Karpas-422 (cell line): ENCODE data around the gene DAB1. TPM values are rescaled to one million over a fixed set of nuclear protein-coding genes. Genes with fewer than 3 reads are reported as not detected.

Experiments
- DNase-seq: peaks from one replicate; pipeline ENCODE4 v3.0.0-alpha.2; 2015
- H2AFZ ChIP-seq: fragments of 200-600 bp; sonication (generic); 2 replicates; pipeline ENCODE4 v1.6.1; 2014; ENCODE audit warnings: antibody characterized with exemption, low read length, mixed read lengths
- H3K27ac ChIP-seq: fragments of 200-600 bp; sonication (generic); 2 replicates; pipeline ENCODE4 v1.5.1; 2014; ENCODE audit warnings: mild to moderate bottlenecking, low read length, moderate library complexity
- H3K27me3 ChIP-seq: fragments of 200-600 bp; sonication (generic); 2 replicates; pipeline ENCODE4 v1.6.1; 2014; ENCODE audit warnings: low read length, mixed read lengths
- H3K36me3 ChIP-seq: fragments of 200-600 bp; sonication (generic); 2 replicates; pipeline ENCODE4 v1.6.1; 2014; ENCODE audit warnings: low read length, mixed read lengths; ENCODE audit not compliant: insufficient read depth
- H3K4me1 ChIP-seq: fragments of 200-600 bp; sonication (generic); 2 replicates; pipeline ENCODE4 v1.6.1; 2014; ENCODE audit warnings: mild to moderate bottlenecking, low read length, mixed read lengths
- H3K4me2 ChIP-seq: fragments of 200-600 bp; sonication (generic); 2 replicates; pipeline ENCODE4 v1.6.1; 2014; ENCODE audit warnings: low read length, low read depth, mild to moderate bottlenecking; ENCODE audit not compliant: poor library complexity, severe bottlenecking
- H3K4me3 ChIP-seq: fragments of 200-600 bp; sonication (generic); 2 replicates; pipeline ENCODE4 v1.5.1; 2014; ENCODE audit warnings: mild to moderate bottlenecking, antibody characterized with exemption, low read length, mixed read lengths
- H3K79me2 ChIP-seq: fragments of 200-600 bp; sonication (generic); 2 replicates; pipeline ENCODE4 v1.6.1; 2014; ENCODE audit warnings: mild to moderate bottlenecking, low read length, mixed read lengths
- H3K9ac ChIP-seq: fragments of 200-600 bp; sonication (generic); 2 replicates; pipeline ENCODE4 v1.6.0; 2014; ENCODE audit warnings: low read length
- H3K9me2 ChIP-seq: fragments of 200-600 bp; sonication (generic), shearing (Covaris generic); replicated peaks from 2 replicates; pipeline ENCODE4 v1.6.0; 2014; ENCODE audit warnings: mild to moderate bottlenecking, low read length, moderate library complexity; ENCODE audit not compliant: insufficient read depth
- H3K9me3 ChIP-seq: fragments of 300-700, 200-600 bp; sonication (generic); 2 replicates; pipeline ENCODE4 v1.6.1; 2014; ENCODE audit warnings: low read length, mixed read lengths
- H4K20me1 ChIP-seq: fragments of 200-600 bp; sonication (generic); 2 replicates; pipeline ENCODE4 v1.6.1; 2014; ENCODE audit warnings: mild to moderate bottlenecking, antibody characterized with exemption, low read length, low read depth; ENCODE audit not compliant: insufficient read depth
- total RNA-seq: library from RNA; depleted of rRNA; stranded (reverse); fragments of >200 nt; shearing (Covaris generic); gene quantifications from 2 replicates; pipeline ENCODE4 v1.2.3, GENCODE V29; 2014; ENCODE audit warnings: low replicate concordance

The DAB1 gene
- total RNA-seq, 1 experiment from 2014 or later = 0.78 TPM

- Histone ChIP-seq H4K20me1 (no peaks in the 10 kb centered on the region), H3K9me2 (no peaks in the 10 kb centered on the region), H3K27me3 (no peaks in the 10 kb centered on the region; the same call in 1 of the 2 replicates), H3K36me3 (no peaks in the 10 kb centered on the region), H3K9me3 (no peaks in the 10 kb centered on the region), H3K27ac (no peak within 1 kb of the TSS), H3K4me3 (no peak within 1 kb of the TSS), H3K9ac (no peak within 1 kb of the TSS), H3K79me2 (no peaks in the 10 kb centered on the region), H2AFZ (no peak within 1 kb of the TSS), H3K4me2 (no peak within 1 kb of the TSS), H3K4me1 (no peaks in the 10 kb centered on the region)
- no peak for DNase-seq
Observed at GRCh38 chr1:56965916-56966697, 457.8 kb downstream of the DAB1 start, which contains the start of gene C8B. C8B (minus strand) TSS chr1:56966015; CDS start chr1:56965948, 67 bp downstream.

GRCh38 chr1:56965191-56965590 lies 458.7 kb downstream of the DAB1 start:
- Histone ChIP-seq H3K9ac (no peak overlapping the region), H3K4me1 (no peaks in the 10 kb centered on the region), H3K4me3 (no peak overlapping the region), H3K4me2 (no peak overlapping the region), H3K9me3 (no peaks in the 10 kb centered on the region), H3K79me2 (no peaks in the 10 kb centered on the region), H2AFZ (no peak overlapping the region), H3K36me3 (no peaks in the 10 kb centered on the region), H3K27me3 (no peaks in the 10 kb centered on the region; the same call in 1 of the 2 replicates), H4K20me1 (no peaks in the 10 kb centered on the region), H3K9me2 (no peaks in the 10 kb centered on the region), H3K27ac (no peak overlapping the region)
- DNase-seq = no peak

DNA sequence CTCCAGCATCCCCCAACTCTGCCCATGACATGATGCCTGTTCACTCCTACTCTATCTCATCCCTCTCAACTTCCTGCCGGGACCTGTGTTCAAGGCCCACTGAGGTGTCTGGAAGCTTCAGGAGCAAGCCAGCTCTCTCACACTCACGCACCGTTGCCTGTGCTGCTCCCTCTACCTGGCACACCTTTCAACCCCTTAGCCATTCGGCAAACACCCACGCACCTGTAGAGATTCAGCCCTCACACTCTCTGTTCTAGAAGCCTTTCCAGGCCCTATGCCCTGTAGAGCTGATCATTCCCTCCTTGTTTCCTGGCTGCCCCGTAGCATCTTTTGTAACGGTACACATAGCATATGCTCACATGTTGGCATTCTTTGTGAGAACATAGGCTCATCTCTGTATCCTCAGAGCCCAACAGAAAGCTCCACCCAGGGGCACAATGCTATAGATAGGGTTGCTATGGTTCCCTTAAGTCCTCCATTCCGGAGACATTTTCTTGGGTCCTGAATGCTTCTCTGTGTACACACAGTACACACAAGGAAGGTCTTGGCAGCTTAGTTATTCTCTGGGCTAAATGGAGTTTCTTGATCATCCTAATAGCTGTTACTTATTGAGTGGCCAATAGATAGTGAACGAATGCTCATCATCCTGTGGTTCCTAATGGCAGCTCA lies 459.4 kb downstream of the DAB1 start:
- Histone ChIP-seq H3K36me3 (no peaks in the 10 kb centered on the region), H3K4me1 (no peaks in the 10 kb centered on the region), H3K4me3 (no peak overlapping the region), H3K79me2 (no peaks in the 10 kb centered on the region), H3K9me3 (no peaks in the 10 kb centered on the region), H3K9ac (no peak overlapping the region), H3K27me3 (no peaks in the 10 kb centered on the region; the same call in 1 of the 2 replicates), H3K9me2 (no peaks in the 10 kb centered on the region), H3K4me2 (no peak overlapping the region), H3K27ac (no peak overlapping the region), H2AFZ (no peak overlapping the region), H4K20me1 (no peaks in the 10 kb centered on the region)
- DNase-seq = no peak

GRCh38 chr1:56963667-56964066 lies 460.2 kb downstream of the DAB1 start:
- H3K79me2 ChIP-seq = no peaks in the 10 kb centered on the region
- no peak overlapping the region for H3K4me2 ChIP-seq
- DNase-seq = no peak

GRCh38 chr1:56961426-56961825 lies 462.4 kb downstream of the DAB1 start:
- Histone ChIP-seq H3K4me3 (no peak overlapping the region), H3K9ac (no peak overlapping the region), H4K20me1 (no peaks in the 10 kb centered on the region), H3K9me3 (no peaks in the 10 kb centered on the region), H3K27ac (no peak overlapping the region), H3K9me2 (no peaks in the 10 kb centered on the region), H2AFZ (no peak overlapping the region), H3K79me2 (no peaks in the 10 kb centered on the region), H3K4me1 (no peaks in the 10 kb centered on the region), H3K27me3 (no peaks in the 10 kb centered on the region; the same call in 1 of the 2 replicates), H3K4me2 (no peak overlapping the region), H3K36me3 (no peaks in the 10 kb centered on the region)
- no peak for DNase-seq

More at GRCh38 chr1:56963667-56964066, 460.2 kb downstream of the DAB1 start:
- no peaks in the 10 kb centered on the region for H3K4me1 ChIP-seq
- H3K9me2 ChIP-seq = no peaks in the 10 kb centered on the region
- H3K9me3 ChIP-seq = no peaks in the 10 kb centered on the region
- no peak overlapping the region for H3K4me3 ChIP-seq
- H3K27ac ChIP-seq = no peak overlapping the region
- H4K20me1 ChIP-seq = no peaks in the 10 kb centered on the region
- H3K27me3 ChIP-seq = no peaks in the 10 kb centered on the region; the same call in 1 of the 2 replicates
- no peaks in the 10 kb centered on the region for H3K36me3 ChIP-seq
- no peak overlapping the region for H2AFZ ChIP-seq
- H3K9ac ChIP-seq = no peak overlapping the region

GRCh38 chr1:56958526-56958925 lies 465.3 kb downstream of the DAB1 start:
- Histone ChIP-seq H3K4me2 (no peak overlapping the region), H3K27me3 (no peaks in the 10 kb centered on the region; the same call in 1 of the 2 replicates)

GRCh38 chr1:56957931-56958330 lies 465.9 kb downstream of the DAB1 start:
- Histone ChIP-seq H3K4me1 (no peaks in the 10 kb centered on the region), H3K9ac (no peak overlapping the region), H3K4me3 (no peak overlapping the region), H2AFZ (no peak overlapping the region), H4K20me1 (no peaks in the 10 kb centered on the region), H3K27ac (no peak overlapping the region), H3K79me2 (no peaks in the 10 kb centered on the region), H3K36me3 (no peaks in the 10 kb centered on the region), H3K9me2 (no peaks in the 10 kb centered on the region), H3K9me3 (no peaks in the 10 kb centered on the region), H3K27me3 (no peaks in the 10 kb centered on the region; the same call in 1 of the 2 replicates), H3K4me2 (no peak overlapping the region)
- no peak for DNase-seq

More at GRCh38 chr1:56958526-56958925, 465.3 kb downstream of the DAB1 start:
- Histone ChIP-seq H3K9me3 (no peaks in the 10 kb centered on the region), H2AFZ (no peak overlapping the region), H3K9me2 (no peaks in the 10 kb centered on the region), H3K4me1 (no peaks in the 10 kb centered on the region), H3K79me2 (no peaks in the 10 kb centered on the region), H3K9ac (no peak overlapping the region), H3K27ac (no peak overlapping the region), H3K4me3 (no peak overlapping the region), H4K20me1 (no peaks in the 10 kb centered on the region), H3K36me3 (no peaks in the 10 kb centered on the region)
- no peak for DNase-seq

DNA sequence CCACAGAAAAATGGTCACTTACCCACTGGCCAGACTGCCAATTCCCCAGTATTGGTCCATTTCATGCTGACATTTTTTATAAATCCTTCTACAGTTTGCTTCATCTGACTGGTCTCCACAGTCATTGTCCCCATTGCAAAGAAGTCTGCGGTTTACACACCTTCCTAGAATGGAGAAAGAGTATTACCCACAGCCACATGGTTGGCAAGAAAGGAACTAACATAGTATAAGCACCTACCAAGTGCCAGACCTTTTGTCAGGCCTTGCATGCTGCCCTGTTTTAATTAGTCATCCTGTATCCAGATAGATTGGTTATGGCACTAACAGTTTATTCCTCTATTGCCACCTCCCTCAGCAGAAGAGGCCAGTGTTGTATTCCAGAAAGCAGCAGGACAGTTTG lies 469.2 kb downstream of the DAB1 start:
- no peaks in the 10 kb centered on the region for H3K27me3 ChIP-seq

More for the DNA sequence above, 469.2 kb downstream of the DAB1 start:
- Histone ChIP-seq H3K9me3 (no peaks in the 10 kb centered on the region), H3K27ac (no peak overlapping the region), H3K4me1 (no peaks in the 10 kb centered on the region), H3K4me3 (no peak overlapping the region), H3K9me2 (no peaks in the 10 kb centered on the region), H4K20me1 (no peaks in the 10 kb centered on the region), H2AFZ (no peak overlapping the region), H3K36me3 (no peaks in the 10 kb centered on the region), H3K79me2 (no peaks in the 10 kb centered on the region), H3K4me2 (no peak overlapping the region), H3K9ac (no peak overlapping the region)
- DNase-seq = no peak
